HepG2 (cell line): ENCODE results near the gene NXN. TPM values are rescaled to one million over a fixed set of nuclear protein-coding genes. Genes with fewer than 3 reads are reported as not detected.

Experiments
- ATF7 ChIP-seq, 2 experiments: fragments of 450-650 bp in 1 of 2; sonication (generic) in 1 of 2; formaldehyde crosslinking in 1 of 2; IDR thresholded peaks; 2 replicates each; pipeline versions ENCODE4 v1.4.0 to v1.6.1; 2016 to 2020; ENCODE audit warnings: antibody characterized with exemption in 1 of 2, mild to moderate bottlenecking in 1 of 2, missing genetic modification reagents in 1 of 2
- BCL6 ChIP-seq: IDR thresholded peaks from 2 replicates; pipeline ENCODE4 v1.6.1; 2016; ENCODE audit warnings: missing genetic modification reagents, missing compliant biosample characterization
- FLYWCH1 ChIP-seq: sonication (generic); formaldehyde crosslinking; IDR thresholded peaks from 2 replicates; pipeline ENCODE4 v1.8.1; 2023; ENCODE audit warnings: mild to moderate bottlenecking, missing genetic modification reagents
- FOXA3 ChIP-seq: IDR thresholded peaks from 2 replicates; pipeline ENCODE4 v1.6.1; 2016; ENCODE audit warnings: missing genetic modification reagents, missing compliant biosample characterization
- HNRNPLL ChIP-seq: fragments of 200-400 bp; formaldehyde crosslinking; IDR thresholded peaks from 2 replicates; pipeline ENCODE4 v1.6.1; 2017; ENCODE audit warnings: mild to moderate bottlenecking, low read depth, low read length; ENCODE audit not compliant: poor library complexity, severe bottlenecking
- KDM5A ChIP-seq: fragments of 200-600 bp; sonication (generic); IDR thresholded peaks from 2 replicates; pipeline ENCODE4 v1.7.0; 2018; ENCODE audit warnings: antibody characterized with exemption, mild to moderate bottlenecking, low read length, borderline replicate concordance
- MIER2 ChIP-seq: IDR thresholded peaks from 2 replicates; pipeline ENCODE4 v1.6.1; 2016; ENCODE audit warnings: missing biosample characterization, missing genetic modification reagents
- PCBP1 ChIP-seq: fragments of 200-400 bp; formaldehyde crosslinking; IDR thresholded peaks from 2 replicates; pipeline ENCODE4 v1.6.1; 2017; ENCODE audit warnings: mild to moderate bottlenecking, low read depth, low read length, borderline replicate concordance
- POGZ ChIP-seq: sonication (generic); formaldehyde crosslinking; IDR thresholded peaks from 2 replicates; pipeline ENCODE4 v1.4.0; 2020; ENCODE audit warnings: mild to moderate bottlenecking, missing genetic modification reagents
- PPARG ChIP-seq: conservative IDR thresholded peaks from 2 replicates; pipeline ENCODE4 v1.6.1; 2016; ENCODE audit warnings: missing biosample characterization, missing genetic modification reagents
- RBM22 ChIP-seq: fragments of 200-400 bp; formaldehyde crosslinking; optimal IDR thresholded peaks from 2 replicates; pipeline ENCODE3; 2017; ENCODE audit warnings: mild to moderate bottlenecking, low read length, moderate library complexity
- SMAD1 ChIP-seq: sonication (generic); formaldehyde crosslinking; IDR thresholded peaks from 2 replicates; pipeline ENCODE4 v1.4.0; 2020; ENCODE audit warnings: missing genetic modification reagents, low read depth, mild to moderate bottlenecking, borderline replicate concordance
- SMAD3 ChIP-seq: sonication (generic); formaldehyde crosslinking; IDR thresholded peaks from 2 replicates; pipeline ENCODE4 v1.4.0; 2020; ENCODE audit warnings: missing genetic modification reagents
- ZFP90 ChIP-seq: sonication (generic); formaldehyde crosslinking; IDR thresholded peaks from 2 replicates; pipeline ENCODE4 v1.8.0; 2022; ENCODE audit warnings: missing genetic modification reagents, mild to moderate bottlenecking, inconsistent platforms, borderline replicate concordance
- ZNF503 ChIP-seq: sonication (generic); formaldehyde crosslinking; IDR thresholded peaks from 2 replicates; pipeline ENCODE4 v1.4.0; 2020; ENCODE audit warnings: missing genetic modification reagents
- ZNF556 ChIP-seq: sonication (generic); formaldehyde crosslinking; IDR thresholded peaks from 2 replicates; pipeline ENCODE4 v1.4.0; 2020; ENCODE audit warnings: mild to moderate bottlenecking, missing genetic modification reagents, borderline replicate concordance
- ZNF570 ChIP-seq: sonication (generic); formaldehyde crosslinking; IDR thresholded peaks from 2 replicates; pipeline ENCODE4 v1.4.0; 2020; ENCODE audit warnings: mild to moderate bottlenecking, missing genetic modification reagents, borderline replicate concordance
- ZNF607 ChIP-seq: sonication (generic); formaldehyde crosslinking; IDR thresholded peaks from 2 replicates; pipeline ENCODE4 v1.5.1; 2020; ENCODE audit warnings: missing genetic modification reagents, mild to moderate bottlenecking, borderline replicate concordance
- ZNF678 ChIP-seq: sonication (generic); formaldehyde crosslinking; IDR thresholded peaks from 2 replicates; pipeline ENCODE4 v1.4.0; 2020; ENCODE audit warnings: mild to moderate bottlenecking, missing genetic modification reagents
- ZNF788 ChIP-seq: sonication (generic); formaldehyde crosslinking; IDR thresholded peaks from 2 replicates; pipeline ENCODE4 v1.5.0; 2020; ENCODE audit warnings: mild to moderate bottlenecking, missing genetic modification reagents, borderline replicate concordance
- polyA plus RNA-seq, 8 experiments: library from polyadenylated mRNA; depleted of rRNA in 3 of 8; stranded (reverse) in 7 of 8; unstranded in 1 of 8; fragments of >200 nt; fragmentation: Illumina TruSeq in 4 of 8; extraction: Trizol in 4 of 8; gene quantifications; 2 replicates each; pipeline versions ENCODE4 v1.2.1 to v1.2.3, GENCODE V29; 2011 to 2016; ENCODE audit warnings: low read depth in 4 of 8, missing spikeins in 1 of 8, mixed read lengths in 1 of 8; ENCODE audit not compliant: insufficient read depth in 1 of 8
- total RNA-seq, 5 experiments: library from RNA; depleted of rRNA; stranded (reverse); fragments of >200 nt; fragmentation: Illumina TruSeq; extraction: Trizol; gene quantifications; 2 replicates each; pipeline ENCODE4 v1.2.3, GENCODE V29; 2016; ENCODE audit warnings: low read depth in 1 of 5
- TF ChIP-seq, protein P1 (sequence below): sonication (generic); formaldehyde crosslinking; IDR thresholded peaks from 2 replicates; pipeline ENCODE4 v1.8.1; 2023; ENCODE audit warnings: mild to moderate bottlenecking, inconsistent platforms, moderate library complexity, missing genetic modification reagents, borderline replicate concordance
- TF ChIP-seq, protein P2 (sequence below): IDR thresholded peaks from 2 replicates; pipeline ENCODE4 v1.6.1; 2012; ENCODE audit warnings: low read length, improper control_type of control experiment
- TF ChIP-seq, protein P3 (sequence below): sonication (generic); formaldehyde crosslinking; IDR thresholded peaks from 2 replicates; pipeline ENCODE4 v1.8.1; 2023; ENCODE audit warnings: missing genetic modification reagents, inconsistent platforms, borderline replicate concordance

The NXN gene
- total and polyA plus RNA-seq, 2 of the 13 experiments (the other 11 are each of a cell fraction or from before 2014, with no cell fraction given) = 22.2 to 24.3 TPM

DNA sequence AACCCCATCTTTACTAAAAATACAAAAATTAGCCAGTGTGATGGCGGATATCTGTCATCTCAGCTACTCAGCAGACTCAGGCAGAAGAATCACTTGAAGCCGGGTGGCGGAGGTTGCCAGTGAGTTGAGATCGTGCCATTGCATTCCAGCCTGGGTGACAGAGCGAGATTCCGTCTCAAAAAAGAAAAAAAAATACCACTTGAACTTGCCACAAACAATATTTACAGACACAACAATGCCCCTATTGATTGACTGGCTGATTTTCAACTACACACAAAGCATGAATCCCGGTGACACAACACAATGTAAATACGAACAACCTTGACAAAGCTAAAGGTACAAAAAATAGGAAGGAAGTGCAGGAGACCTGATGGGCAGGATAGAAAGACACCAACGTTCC lies 49.3 kb downstream of the NXN start (continued):
- TF ChIP-seq ZFP90 (CRISPR knock-in tag) (no peak; the same call in 1 of the 2 replicates), RBM22 (peak; percentile 25), SMAD3 (peak; percentile 99), ATF7 (IDR thresholded peaks at IDR 0.05) (0 out of 2 replicates have a peak, but pooled peaks have one; percentile 10), ATF7 (CRISPR knock-in tag; IDR thresholded peaks at IDR 0.05) (peak; percentile 66; the same call in 1 of the 2 replicates), MIER2 (peak; percentile 83), SMAD1 (CRISPR knock-in tag) (no peak), ZNF570 (no peak), FOXA3 (CRISPR knock-in tag) (peak; percentile 100), ZNF503 (CRISPR knock-in tag) (peak; percentile 97), ZNF788 (CRISPR knock-in tag) (no peak), PCBP1 (no peak), FLYWCH1 (CRISPR knock-in tag) (no peak), POGZ (CRISPR knock-in tag) (peak; percentile 70; the same call in 1 of the 2 replicates), HNRNPLL (no peak), BCL6 (CRISPR knock-in tag) (peak; percentile 98), ZNF607 (no peak; the same call in 1 of the 2 replicates), PPARG (CRISPR knock-in tag) (peak; percentile 85), ZNF556 (CRISPR knock-in tag) (peak; percentile 79; the same call in 1 of the 2 replicates), ZNF678 (CRISPR knock-in tag) (0 out of 2 replicates have a peak, but pooled peaks have one; percentile 77), KDM5A (no peak; the same call in 1 of the 2 replicates)
- TF ChIP-seq, protein P1, sequence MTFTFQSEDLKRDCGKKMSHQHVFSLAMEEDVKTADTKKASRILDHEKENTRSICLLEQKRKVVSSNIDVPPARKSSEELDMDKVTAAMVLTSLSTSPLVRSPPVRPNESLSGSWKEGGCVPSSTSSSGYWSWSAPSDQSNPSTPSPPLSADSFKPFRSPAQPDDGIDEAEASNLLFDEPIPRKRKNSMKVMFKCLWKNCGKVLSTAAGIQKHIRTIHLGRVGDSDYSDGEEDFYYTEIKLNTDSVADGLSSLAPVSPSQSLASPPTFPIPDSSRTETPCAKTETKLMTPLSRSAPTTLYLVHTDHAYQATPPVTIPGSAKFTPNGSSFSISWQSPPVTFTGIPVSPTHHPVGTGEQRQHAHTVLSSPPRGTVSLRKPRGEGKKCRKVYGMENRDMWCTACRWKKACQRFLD (CRISPR knock-in tag) = no peak
- TF ChIP-seq, protein P2, sequence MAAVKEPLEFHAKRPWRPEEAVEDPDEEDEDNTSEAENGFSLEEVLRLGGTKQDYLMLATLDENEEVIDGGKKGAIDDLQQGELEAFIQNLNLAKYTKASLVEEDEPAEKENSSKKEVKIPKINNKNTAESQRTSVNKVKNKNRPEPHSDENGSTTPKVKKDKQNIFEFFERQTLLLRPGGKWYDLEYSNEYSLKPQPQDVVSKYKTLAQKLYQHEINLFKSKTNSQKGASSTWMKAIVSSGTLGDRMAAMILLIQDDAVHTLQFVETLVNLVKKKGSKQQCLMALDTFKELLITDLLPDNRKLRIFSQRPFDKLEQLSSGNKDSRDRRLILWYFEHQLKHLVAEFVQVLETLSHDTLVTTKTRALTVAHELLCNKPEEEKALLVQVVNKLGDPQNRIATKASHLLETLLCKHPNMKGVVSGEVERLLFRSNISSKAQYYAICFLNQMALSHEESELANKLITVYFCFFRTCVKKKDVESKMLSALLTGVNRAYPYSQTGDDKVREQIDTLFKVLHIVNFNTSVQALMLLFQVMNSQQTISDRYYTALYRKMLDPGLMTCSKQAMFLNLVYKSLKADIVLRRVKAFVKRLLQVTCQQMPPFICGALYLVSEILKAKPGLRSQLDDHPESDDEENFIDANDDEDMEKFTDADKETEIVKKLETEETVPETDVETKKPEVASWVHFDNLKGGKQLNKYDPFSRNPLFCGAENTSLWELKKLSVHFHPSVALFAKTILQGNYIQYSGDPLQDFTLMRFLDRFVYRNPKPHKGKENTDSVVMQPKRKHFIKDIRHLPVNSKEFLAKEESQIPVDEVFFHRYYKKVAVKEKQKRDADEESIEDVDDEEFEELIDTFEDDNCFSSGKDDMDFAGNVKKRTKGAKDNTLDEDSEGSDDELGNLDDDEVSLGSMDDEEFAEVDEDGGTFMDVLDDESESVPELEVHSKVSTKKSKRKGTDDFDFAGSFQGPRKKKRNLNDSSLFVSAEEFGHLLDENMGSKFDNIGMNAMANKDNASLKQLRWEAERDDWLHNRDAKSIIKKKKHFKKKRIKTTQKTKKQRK = no peak
- TF ChIP-seq, protein P3, sequence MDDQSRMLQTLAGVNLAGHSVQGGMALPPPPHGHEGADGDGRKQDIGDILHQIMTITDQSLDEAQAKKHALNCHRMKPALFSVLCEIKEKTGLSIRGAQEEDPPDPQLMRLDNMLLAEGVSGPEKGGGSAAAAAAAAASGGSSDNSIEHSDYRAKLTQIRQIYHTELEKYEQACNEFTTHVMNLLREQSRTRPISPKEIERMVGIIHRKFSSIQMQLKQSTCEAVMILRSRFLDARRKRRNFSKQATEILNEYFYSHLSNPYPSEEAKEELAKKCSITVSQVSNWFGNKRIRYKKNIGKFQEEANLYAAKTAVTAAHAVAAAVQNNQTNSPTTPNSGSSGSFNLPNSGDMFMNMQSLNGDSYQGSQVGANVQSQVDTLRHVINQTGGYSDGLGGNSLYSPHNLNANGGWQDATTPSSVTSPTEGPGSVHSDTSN (CRISPR knock-in tag) = no peak
